A673 (cell line): ENCODE results near the gene BCAR1.

Experiments
- CTCF ChIP-seq: fragments of 300-800, 200-600 bp; sonication (generic); conservative IDR thresholded peaks from 2 replicates; pipeline ENCODE4 v1.5.1; 2017; ENCODE audit warnings: low read depth, mild to moderate bottlenecking, antibody characterized with exemption, low read length, moderate library complexity, mixed read lengths
- EZH2 ChIP-seq: fragments of 200-600 bp; sonication (generic); IDR thresholded peaks from 2 replicates; pipeline ENCODE4 v1.6.1; 2017; ENCODE audit warnings: borderline replicate concordance, low read depth, mild to moderate bottlenecking, mixed read lengths, antibody characterized with exemption, low read length; ENCODE audit not compliant: poor library complexity, severe bottlenecking

GRCh38 chr16:75279305-75279704 is 27.9 kb upstream of the BCAR1 start:
- TF ChIP-seq CTCF, result no peak
- no peak for TF ChIP-seq EZH2
